Smooth muscle cell of the umbilical artery (primary cell): ENCODE measurements around the gene SULT1A4. TPM values are rescaled to one million over a fixed set of nuclear protein-coding genes. Genes with fewer than 3 reads are reported as not detected.

Experiments used
- total RNA-seq: library from RNA; depleted of rRNA; stranded (reverse); fragments of >200 nt; gene quantifications from 2 replicates; pipeline ENCODE4 v1.2.3, GENCODE V29; 2014

The SULT1A4 gene
- 2.1 TPM in 1 of 2 replicates, not detected in the other for total RNA-seq

DNA sequence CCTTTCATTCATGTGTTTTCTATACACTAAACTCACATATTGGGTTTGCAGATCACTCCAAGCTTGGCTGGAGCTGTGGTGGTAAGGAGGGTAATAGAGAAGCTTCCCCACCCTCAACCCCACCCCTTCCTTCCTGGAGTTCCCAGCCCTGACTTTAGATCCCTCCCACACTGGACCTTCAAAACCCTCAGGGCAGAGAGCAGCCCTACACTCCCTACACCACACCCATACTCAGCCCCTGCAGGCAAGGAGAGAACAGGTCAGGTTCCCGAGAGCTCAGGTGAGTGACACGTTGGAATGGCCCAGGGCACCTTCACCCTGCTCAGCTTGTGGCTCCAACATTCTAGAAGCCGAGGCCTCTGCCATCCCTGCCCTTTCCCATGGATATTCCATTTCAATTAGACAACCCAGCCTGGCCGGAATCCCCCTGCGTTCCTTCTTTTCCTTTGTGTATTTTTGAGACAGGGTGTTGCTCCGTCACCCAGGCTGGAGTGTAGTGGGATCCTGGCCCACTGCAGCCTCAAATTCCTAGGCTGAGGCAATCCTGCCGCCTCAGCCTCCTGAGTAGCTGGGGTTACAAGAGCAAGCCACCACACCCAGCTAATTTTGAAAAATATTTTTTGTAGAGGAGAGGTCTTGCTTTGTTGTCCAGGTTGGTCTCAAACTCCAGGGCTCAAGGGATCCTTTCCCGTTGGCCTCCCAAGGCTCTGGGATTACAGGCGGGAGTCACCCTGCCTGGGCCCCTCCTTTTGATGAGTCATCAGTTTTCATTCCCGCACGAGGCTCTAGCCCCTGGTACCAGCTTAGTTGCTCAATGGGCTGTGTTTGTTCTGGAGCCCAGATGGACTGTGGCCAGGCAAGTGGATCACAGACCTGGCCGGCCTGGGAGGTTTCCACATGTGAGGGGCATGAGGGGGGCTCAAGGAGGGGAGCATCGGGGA lies at the start of gene SULT1A4:
Gene SULT1A4, plus strand, starts transcription at position 208 of the 941 bp plus-strand sequence. CDS start 1,473 bp downstream, outside the sequence.

DNA sequence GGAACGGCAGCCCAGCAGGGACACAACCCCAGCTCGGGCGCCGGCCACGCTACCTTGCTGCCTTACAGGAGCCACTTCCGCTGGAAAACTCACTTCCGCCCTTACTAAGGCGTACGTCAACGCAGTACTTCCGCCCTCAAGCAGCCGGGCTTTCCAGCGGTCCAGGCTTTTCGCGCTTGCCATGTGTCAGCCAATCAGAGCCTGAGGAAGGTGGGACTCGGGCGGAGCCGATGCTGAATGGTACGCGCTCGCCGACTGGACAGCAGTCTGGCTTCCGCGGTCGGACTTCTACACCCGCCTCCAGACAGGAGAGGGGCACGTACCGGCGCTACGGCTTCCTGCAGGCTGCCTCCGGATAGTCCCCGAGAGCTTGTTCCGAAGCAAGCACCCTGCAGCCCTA lies 5.4 kb upstream of the SULT1A4 start, which contains the start of the genes BOLA2 and SLX1B:
Gene BOLA2, minus strand, starts transcription at position 83 of the 400 bp plus-strand sequence. CDS start 98 bp downstream, outside the sequence.
Gene SLX1B, plus strand, starts transcription at position 265 of the 400 bp plus-strand sequence.

DNA sequence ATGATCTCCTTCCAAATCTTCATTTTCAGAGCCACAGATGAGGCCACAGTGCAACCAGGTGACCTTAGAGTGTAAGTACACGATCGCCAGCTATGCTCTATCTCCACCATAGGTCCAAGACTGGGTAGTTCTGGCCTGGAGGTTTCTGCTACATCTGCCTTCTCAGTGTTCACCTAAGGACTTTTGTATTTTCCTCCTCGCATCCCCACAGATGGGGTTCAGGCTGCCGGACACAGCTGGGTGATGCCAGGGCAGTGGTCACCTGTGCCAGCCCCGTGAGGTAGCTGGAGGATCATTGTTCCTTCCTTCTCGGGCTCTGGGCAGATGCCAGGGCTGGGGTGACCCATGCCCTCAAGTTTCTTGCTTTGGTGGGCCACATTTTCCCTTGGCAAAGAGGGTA lies 46.6 kb downstream of the SULT1A4 start, which contains the start of gene NPIPB12:
Gene NPIPB12, minus strand, starts transcription at position 101 of the 400 bp plus-strand sequence.

Other genes starting within 250 kb of the SULT1A4 start
- 3.0 and 3.3 TPM in 2 replicates for gene NPIPB11, start 53.2 kb upstream of the SULT1A4 start, total RNA-seq
- 17.0 and 19.6 TPM in 2 replicates for gene BOLA2, start 5.6 kb upstream of the SULT1A4 start, total RNA-seq
- 6.2 and 20.2 TPM in 2 replicates for gene SLX1B, start 5.4 kb upstream of the SULT1A4 start, total RNA-seq
- 11.0 and 27.6 TPM in 2 replicates for gene NPIPB12, start 46.5 kb downstream of the SULT1A4 start, total RNA-seq
- gene SPN, start 203.3 kb downstream of the SULT1A4 start, total RNA-seq, result not detected in 2 replicates
- gene QPRT, start 219.3 kb downstream of the SULT1A4 start, total RNA-seq, result 31.1 and 57.9 TPM in 2 replicates